Measurements from ENCODE around the gene TTC33. TPM values are rescaled to one million over a fixed set of nuclear protein-coding genes. Genes with fewer than 3 reads are reported as not detected.

TTC33 gene
- total and polyA plus RNA-seq, 2 donors (not counting 1 experiment from before 2014, with no cell fraction given): 2.1 to 15.8 TPM

DNA sequence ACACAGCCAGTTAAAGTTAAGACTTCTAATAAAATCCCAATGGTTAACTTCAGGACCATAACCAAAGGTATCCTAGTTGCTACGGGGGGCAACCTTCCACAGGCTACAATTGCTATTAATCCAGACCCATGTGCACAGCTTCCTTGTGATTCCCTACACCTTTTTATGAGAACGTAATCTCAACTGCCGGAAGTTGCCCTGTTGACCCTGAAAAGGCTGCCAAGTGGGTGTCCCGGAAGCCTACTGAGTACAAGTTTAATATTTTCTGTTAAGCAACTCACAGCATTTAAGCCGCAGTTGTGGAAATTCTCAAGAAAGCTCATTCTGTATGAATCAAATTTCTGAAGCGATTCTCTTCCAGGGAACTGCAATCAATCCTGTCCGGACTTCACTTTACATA is 124.5 kb downstream of the TTC33 start:
- CTCF ChIA-PET: interaction anchor here (0.5 to 0.8 kb wide), 3 partner anchors 19 to 593 kb away, joined by 3 to 4 read pairs (median 3); no protein-coding TSS in a partner anchor
- no peaks in the 10 kb centered on the region for H3K27me3 ChIP-seq (replicated peaks in 1 of 4; ENCODE audit: control extremely low read depth in 1 of 4, control insufficient read depth in 3 of 4, insufficient read depth in 4 of 4, low read length in 3 of 4)

DNA sequence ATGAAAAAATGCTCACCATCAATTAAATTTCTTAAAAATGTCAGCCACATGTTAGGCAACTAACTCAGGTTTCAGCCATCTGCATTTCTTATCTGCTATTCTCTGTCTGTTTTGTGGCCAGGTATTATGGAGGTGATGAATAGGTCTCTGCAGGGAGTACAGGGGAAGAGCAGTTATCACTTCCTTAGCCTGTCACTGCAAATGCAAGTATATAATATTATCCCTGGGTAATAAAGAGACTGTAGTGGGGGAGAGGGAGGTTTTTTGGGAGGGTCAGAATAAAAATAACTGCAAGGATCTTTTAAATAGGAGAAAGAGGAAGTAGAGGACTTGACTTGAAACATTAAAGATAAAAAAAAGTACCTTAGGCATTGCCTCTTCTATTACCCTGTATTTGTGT is 125.6 kb downstream of the TTC33 start:
- peak overlapping the region; percentile 8 for H3K4me2 ChIP-seq (replicated peaks; ENCODE audit: low read depth, low read length, poor library complexity, severe bottlenecking)
- no peak overlapping the region for H3K27ac ChIP-seq (ENCODE audit: low read length in 2 of 2)
- DNase-seq: no peak
- ChIA-PET POLR2A (no interaction called here), CTCF (no interaction called here)
- Mint-ChIP-seq H3K4me1 (peaks cover 21% of the 10 kb centered on the region), H3K27me3 (no peaks in the 10 kb centered on the region), H3K27ac (no peak overlapping the region), H3K4me3 (no peak overlapping the region), H3K9me3 (ENCODE audit: insufficient read depth) (no peaks in the 10 kb centered on the region)
- TF ChIP-seq, protein P1, sequence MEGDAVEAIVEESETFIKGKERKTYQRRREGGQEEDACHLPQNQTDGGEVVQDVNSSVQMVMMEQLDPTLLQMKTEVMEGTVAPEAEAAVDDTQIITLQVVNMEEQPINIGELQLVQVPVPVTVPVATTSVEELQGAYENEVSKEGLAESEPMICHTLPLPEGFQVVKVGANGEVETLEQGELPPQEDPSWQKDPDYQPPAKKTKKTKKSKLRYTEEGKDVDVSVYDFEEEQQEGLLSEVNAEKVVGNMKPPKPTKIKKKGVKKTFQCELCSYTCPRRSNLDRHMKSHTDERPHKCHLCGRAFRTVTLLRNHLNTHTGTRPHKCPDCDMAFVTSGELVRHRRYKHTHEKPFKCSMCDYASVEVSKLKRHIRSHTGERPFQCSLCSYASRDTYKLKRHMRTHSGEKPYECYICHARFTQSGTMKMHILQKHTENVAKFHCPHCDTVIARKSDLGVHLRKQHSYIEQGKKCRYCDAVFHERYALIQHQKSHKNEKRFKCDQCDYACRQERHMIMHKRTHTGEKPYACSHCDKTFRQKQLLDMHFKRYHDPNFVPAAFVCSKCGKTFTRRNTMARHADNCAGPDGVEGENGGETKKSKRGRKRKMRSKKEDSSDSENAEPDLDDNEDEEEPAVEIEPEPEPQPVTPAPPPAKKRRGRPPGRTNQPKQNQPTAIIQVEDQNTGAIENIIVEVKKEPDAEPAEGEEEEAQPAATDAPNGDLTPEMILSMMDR (IDR thresholded peaks at IDR 0.05): no peak
- TF ChIP-seq EZH2 (IDR thresholded peaks at IDR 0.05; ENCODE audit: borderline replicate concordance, insufficient read depth, low read depth, low read length, poor library complexity, severe bottlenecking): no peak
- H3K27me3 ChIP-seq (replicated peaks in 1 of 4; ENCODE audit: control extremely low read depth in 1 of 4, control insufficient read depth in 3 of 4, insufficient read depth in 4 of 4, low read length in 3 of 4): no peaks in the 10 kb centered on the region
- ATAC-seq (ENCODE audit: low read depth): peak; percentile 28
- no peaks in the 10 kb centered on the region for H4K20me1 ChIP-seq (ENCODE audit: control insufficient read depth, insufficient read depth, low read length, poor library complexity, severe bottlenecking)
- H3K36me3 ChIP-seq (replicated peaks in 1 of 2; ENCODE audit: control extremely low read depth in 1 of 2, control insufficient read depth in 1 of 2, extremely low read depth in 1 of 2, insufficient read depth in 2 of 2, low read length in 1 of 2): no peaks in the 10 kb centered on the region
- intact Hi-C loops (cut with micrococcal nuclease): loop anchor here (5.0 kb wide), 1 partner anchor 42 kb away; no protein-coding TSS in a partner anchor
- peaks cover 0 to 2% (median 0%) of the 10 kb centered on the region in 3 donors for H3K9me3 ChIP-seq (ENCODE audit: control extremely low read depth in 1 of 3, control insufficient read depth in 2 of 3, insufficient read depth in 1 of 3, low read length in 2 of 3)
- H3K79me2 ChIP-seq (ENCODE audit: control insufficient read depth, insufficient read depth, low read length): no peaks in the 10 kb centered on the region
- H2AFZ ChIP-seq (ENCODE audit: insufficient read depth, low read depth, low read length, poor library complexity, severe bottlenecking): no peak overlapping the region
- peaks cover 5 to 11% of the 10 kb centered on the region in 2 donors for H3K4me1 ChIP-seq (ENCODE audit: control insufficient read depth in 2 of 2, insufficient read depth in 2 of 2, low read length in 2 of 2)
- no peak overlapping the region for H3K9ac ChIP-seq (ENCODE audit: low read length)
- no peak overlapping the region for H3K4me3 ChIP-seq (ENCODE audit: control extremely low read depth in 1 of 5, extremely low read depth in 1 of 5, insufficient read depth in 1 of 5, low read depth in 2 of 5, low read length in 4 of 5)

More for the DNA sequence above, 124.5 kb downstream of the TTC33 start:
- Mint-ChIP-seq H3K9me3 (ENCODE audit: insufficient read depth) (peaks cover under 1% of the 10 kb centered on the region), H3K27ac (no peak overlapping the region), H3K27me3 (no peaks in the 10 kb centered on the region), H3K4me3 (no peak overlapping the region), H3K4me1 (peaks cover 21% of the 10 kb centered on the region)
- H3K27ac ChIP-seq (ENCODE audit: low read length in 2 of 2): no peak overlapping the region
- intact Hi-C loops (cut with micrococcal nuclease): loop anchor here (5.0 kb wide), 1 partner anchor 41 kb away; no protein-coding TSS in a partner anchor
- TF ChIP-seq EZH2 (IDR thresholded peaks at IDR 0.05; ENCODE audit: borderline replicate concordance, insufficient read depth, low read depth, low read length, poor library complexity, severe bottlenecking): no peak
- TF ChIP-seq, protein P1 (IDR thresholded peaks at IDR 0.05): no peak
- H3K4me3 ChIP-seq (ENCODE audit: control extremely low read depth in 1 of 5, extremely low read depth in 1 of 5, insufficient read depth in 1 of 5, low read depth in 2 of 5, low read length in 4 of 5): no peak overlapping the region
- H3K36me3 ChIP-seq (replicated peaks in 1 of 2; ENCODE audit: control extremely low read depth in 1 of 2, control insufficient read depth in 1 of 2, extremely low read depth in 1 of 2, insufficient read depth in 2 of 2, low read length in 1 of 2): no peaks in the 10 kb centered on the region
- H3K9me3 ChIP-seq (ENCODE audit: control extremely low read depth in 1 of 3, control insufficient read depth in 2 of 3, insufficient read depth in 1 of 3, low read length in 2 of 3): peaks cover 0 to 3% (median 0%) of the 10 kb centered on the region in 3 donors
- H3K9ac ChIP-seq (ENCODE audit: low read length): no peak overlapping the region
- no peaks in the 10 kb centered on the region for H4K20me1 ChIP-seq (ENCODE audit: control insufficient read depth, insufficient read depth, low read length, poor library complexity, severe bottlenecking)
- H3K79me2 ChIP-seq (ENCODE audit: control insufficient read depth, insufficient read depth, low read length): no peaks in the 10 kb centered on the region
- H2AFZ ChIP-seq (ENCODE audit: insufficient read depth, low read depth, low read length, poor library complexity, severe bottlenecking): no peak overlapping the region
- no peak overlapping the region for H3K4me2 ChIP-seq (replicated peaks; ENCODE audit: low read depth, low read length, poor library complexity, severe bottlenecking)
- no peak for ATAC-seq (ENCODE audit: low read depth)
- WGBS (ENCODE audit: insufficient coverage): 98% methylated on average over 5 of the region's 7 CpGs
- POLR2A ChIA-PET: no interaction called here
- peaks cover 5 to 11% of the 10 kb centered on the region in 2 donors for H3K4me1 ChIP-seq (ENCODE audit: control insufficient read depth in 2 of 2, insufficient read depth in 2 of 2, low read length in 2 of 2)
- DNase-seq: no peak
